ENCODE data around the gene EFNA5.

DNA sequence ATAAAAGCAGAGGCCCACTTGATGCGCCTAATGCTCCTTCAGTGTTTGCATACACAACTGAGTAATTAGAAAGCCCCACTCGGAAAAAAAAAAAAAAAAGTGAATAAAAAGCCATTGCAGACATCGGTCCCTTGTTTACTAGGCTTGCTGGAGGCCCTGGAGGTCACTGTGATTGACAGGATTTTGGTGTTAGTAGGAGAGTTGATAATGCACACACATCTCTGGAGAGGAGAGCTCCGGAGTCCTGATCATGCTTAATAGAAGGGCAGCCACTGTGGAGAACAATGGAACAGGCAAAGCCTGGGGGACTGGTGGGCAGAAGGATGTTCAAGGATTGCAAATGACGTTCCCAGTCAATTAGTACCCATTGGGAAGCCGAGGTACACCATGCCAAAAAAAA is 152.5 kb downstream of the EFNA5 start:
- TF ChIP-seq, protein P1, sequence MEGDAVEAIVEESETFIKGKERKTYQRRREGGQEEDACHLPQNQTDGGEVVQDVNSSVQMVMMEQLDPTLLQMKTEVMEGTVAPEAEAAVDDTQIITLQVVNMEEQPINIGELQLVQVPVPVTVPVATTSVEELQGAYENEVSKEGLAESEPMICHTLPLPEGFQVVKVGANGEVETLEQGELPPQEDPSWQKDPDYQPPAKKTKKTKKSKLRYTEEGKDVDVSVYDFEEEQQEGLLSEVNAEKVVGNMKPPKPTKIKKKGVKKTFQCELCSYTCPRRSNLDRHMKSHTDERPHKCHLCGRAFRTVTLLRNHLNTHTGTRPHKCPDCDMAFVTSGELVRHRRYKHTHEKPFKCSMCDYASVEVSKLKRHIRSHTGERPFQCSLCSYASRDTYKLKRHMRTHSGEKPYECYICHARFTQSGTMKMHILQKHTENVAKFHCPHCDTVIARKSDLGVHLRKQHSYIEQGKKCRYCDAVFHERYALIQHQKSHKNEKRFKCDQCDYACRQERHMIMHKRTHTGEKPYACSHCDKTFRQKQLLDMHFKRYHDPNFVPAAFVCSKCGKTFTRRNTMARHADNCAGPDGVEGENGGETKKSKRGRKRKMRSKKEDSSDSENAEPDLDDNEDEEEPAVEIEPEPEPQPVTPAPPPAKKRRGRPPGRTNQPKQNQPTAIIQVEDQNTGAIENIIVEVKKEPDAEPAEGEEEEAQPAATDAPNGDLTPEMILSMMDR (IDR thresholded peaks at IDR 0.05; ENCODE audit: poor library complexity): no peak
- TF ChIP-seq EZH2 (IDR thresholded peaks at IDR 0.05; ENCODE audit: borderline replicate concordance) (no peak), EZH2phosphoT487 (IDR thresholded peaks at IDR 0.05; ENCODE audit: low read depth, severe bottlenecking, unreplicated experiment) (no peak)
